Measurements from ENCODE around the gene DNAH11. TPM values are rescaled to one million over a fixed set of nuclear protein-coding genes. Genes with fewer than 3 reads are reported as not detected.
"Not testable (repeated sequence)": the region's sequence is repeated elsewhere in the genome, so short reads cannot be mapped to it uniquely, and the experiment has no call there.

The DNAH11 gene
- total RNA-seq, 1 donor from 2014 or later: 6.1 TPM

DNA sequence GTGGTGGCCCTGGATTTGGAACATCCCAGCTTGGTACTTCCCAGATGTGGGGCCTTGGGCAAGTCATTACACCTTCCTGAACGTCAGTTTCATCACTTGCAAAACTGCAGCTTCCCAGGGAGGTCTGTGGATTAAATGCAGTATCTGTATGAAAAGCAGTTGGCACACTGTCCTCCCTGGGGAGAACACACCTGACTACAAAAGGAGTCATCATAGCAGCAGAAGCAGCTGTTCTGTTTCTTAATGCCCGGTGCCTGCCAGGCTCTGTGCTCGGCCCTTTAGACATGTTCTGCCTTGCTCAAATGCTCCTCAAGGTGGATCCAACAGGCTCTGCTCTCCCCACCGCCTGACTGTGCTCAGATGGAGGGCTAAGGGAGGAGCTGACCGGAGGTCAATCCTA lies 371.8 kb downstream of the DNAH11 start:
- intact Hi-C loops (cut with micrococcal nuclease): no loop called here
- DNase-seq: no peak
- Mint-ChIP-seq H3K4me1 (no peaks in the 10 kb centered on the region), H3K27ac (no peak overlapping the region), H3K4me3 (no peak overlapping the region), H3K9me3 (no peaks in the 10 kb centered on the region), H3K36me3 (ENCODE audit: low read depth) (peaks cover 46% of the 10 kb centered on the region), H3K27me3 (no peaks in the 10 kb centered on the region)

DNA sequence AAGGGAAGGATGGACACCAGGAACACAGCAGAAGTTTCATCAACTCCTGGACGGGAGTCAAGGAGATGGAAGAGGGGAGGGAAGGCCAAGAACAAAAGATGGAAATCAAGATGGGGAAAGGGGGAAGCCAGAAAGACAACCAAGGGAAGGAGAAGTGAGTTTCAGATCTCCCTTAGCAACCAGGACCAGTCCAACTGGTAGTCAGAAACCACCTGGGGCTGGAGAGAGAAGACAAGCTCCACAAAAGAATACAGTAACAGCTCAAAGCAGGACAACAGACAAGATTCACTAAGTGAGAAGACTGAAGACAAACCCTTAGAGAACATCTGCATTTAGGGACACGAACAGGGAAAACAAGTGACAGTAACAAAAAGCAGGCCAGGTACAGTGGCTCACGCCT lies 372.3 kb downstream of the DNAH11 start:
- no peak for DNase-seq
- Mint-ChIP-seq H3K9me3 (no peaks in the 10 kb centered on the region), H3K4me3 (no peak overlapping the region), H3K4me1 (no peaks in the 10 kb centered on the region), H3K27ac (peak overlapping the region; percentile 45), H3K36me3 (ENCODE audit: low read depth) (peaks cover 43% of the 10 kb centered on the region), H3K27me3 (no peaks in the 10 kb centered on the region)
- intact Hi-C loops (cut with micrococcal nuclease): no loop called here

DNA sequence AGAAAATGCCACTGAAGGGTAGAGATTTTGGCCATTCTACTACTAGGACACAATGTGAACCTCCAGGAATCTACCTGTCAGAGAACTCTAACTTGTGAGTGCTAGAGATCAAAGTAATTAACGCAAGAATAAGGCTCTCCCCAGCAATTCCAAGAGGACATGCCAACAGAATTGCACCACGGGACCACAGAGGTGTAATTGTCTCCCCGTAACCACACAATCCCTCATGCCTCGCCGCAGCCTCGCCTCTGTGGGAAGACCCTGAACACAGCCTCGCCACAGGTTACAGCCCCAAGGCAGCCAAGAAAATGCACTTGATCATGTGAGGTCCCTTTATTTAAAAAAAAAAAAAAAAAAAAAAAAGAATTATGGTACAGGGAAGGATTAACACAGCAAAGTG lies 373.3 kb downstream of the DNAH11 start:
- H3K27me3 Mint-ChIP-seq: no peaks in the 10 kb centered on the region
- H3K27ac Mint-ChIP-seq: no peak overlapping the region
- peaks cover 43% of the 10 kb centered on the region for H3K36me3 Mint-ChIP-seq (ENCODE audit: low read depth)
- no peak overlapping the region for H3K4me3 Mint-ChIP-seq
- intact Hi-C loops (cut with micrococcal nuclease): no loop called here
- no peaks in the 10 kb centered on the region for H3K4me1 Mint-ChIP-seq
- DNase-seq: no peak
- no peaks in the 10 kb centered on the region for H3K9me3 Mint-ChIP-seq

DNA sequence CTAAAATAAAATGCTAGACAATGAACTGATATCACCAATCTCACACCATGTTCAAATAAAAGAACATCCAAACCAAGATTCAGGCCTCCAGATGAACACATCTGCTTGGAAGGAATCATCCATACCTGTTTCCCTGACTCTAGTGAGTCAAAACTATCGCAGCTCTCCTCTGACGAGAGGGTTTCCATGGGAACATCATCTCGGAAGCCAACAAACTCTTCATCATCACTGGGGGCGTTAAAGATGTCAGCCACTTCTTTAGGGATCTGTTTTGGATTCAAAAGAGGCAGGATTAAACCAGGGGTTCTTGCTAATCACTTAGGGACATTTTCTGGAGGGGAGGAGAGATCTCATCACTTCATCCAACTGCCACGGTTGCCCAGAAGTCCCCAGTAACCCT lies 373.8 kb downstream of the DNAH11 start:
- no peak for DNase-seq
- no peaks in the 10 kb centered on the region for H3K9me3 Mint-ChIP-seq
- no peak overlapping the region for H3K27ac Mint-ChIP-seq
- H3K4me1 Mint-ChIP-seq: no peaks in the 10 kb centered on the region
- peaks cover 41% of the 10 kb centered on the region for H3K36me3 Mint-ChIP-seq (ENCODE audit: low read depth)
- H3K27me3 Mint-ChIP-seq: no peaks in the 10 kb centered on the region
- intact Hi-C loops (cut with micrococcal nuclease): no loop called here
- no peak overlapping the region for H3K4me3 Mint-ChIP-seq

DNA sequence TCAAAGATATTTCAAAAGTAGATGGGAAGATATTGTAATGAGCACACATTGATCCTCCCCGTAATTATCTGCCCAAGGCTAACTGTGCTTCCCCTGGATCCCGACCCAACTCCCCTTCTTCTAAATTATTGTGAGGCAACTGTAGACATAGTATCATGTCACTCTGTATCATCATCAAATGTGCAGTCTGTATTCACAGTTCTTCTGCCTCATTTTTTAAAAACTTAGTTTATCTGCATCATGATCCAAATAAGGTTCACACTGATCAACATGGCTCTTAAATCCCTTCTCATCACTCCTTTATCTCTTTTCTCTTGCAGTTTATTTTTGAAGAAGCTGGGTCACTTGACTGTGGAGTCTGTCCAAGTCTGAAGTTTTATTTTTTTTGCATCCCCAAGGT lies 375.4 kb downstream of the DNAH11 start:
- Mint-ChIP-seq H3K27ac (no peak overlapping the region), H3K4me3 (no peak overlapping the region), H3K4me1 (no peaks in the 10 kb centered on the region), H3K36me3 (ENCODE audit: low read depth) (peaks cover 33% of the 10 kb centered on the region), H3K9me3 (no peaks in the 10 kb centered on the region), H3K27me3 (no peaks in the 10 kb centered on the region)
- intact Hi-C loops (cut with micrococcal nuclease): no loop called here
- no peak for DNase-seq

DNA sequence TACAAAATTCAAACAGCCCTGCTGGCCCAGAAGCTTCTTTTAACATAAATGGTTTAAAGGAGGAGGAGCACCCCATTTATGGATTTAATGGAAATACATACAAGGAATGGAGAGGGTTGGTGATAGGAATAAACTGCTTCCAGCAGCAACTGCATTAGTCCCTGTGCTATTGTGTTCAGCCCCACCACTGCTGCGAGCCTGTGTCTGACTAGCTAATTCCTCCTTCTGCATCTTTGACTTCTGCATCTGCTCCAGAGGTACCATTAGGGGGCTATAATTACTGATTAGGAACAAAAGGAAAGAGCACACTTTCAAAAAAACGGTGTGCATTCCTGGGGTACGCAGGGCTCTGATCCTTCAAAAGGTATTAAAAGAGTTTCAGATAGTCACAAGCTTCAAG lies 378.1 kb downstream of the DNAH11 start:
- intact Hi-C loops (cut with micrococcal nuclease): no loop called here
- Mint-ChIP-seq H3K27me3 (no peaks in the 10 kb centered on the region), H3K4me1 (no peaks in the 10 kb centered on the region), H3K4me3 (no peak overlapping the region), H3K27ac (no peak overlapping the region), H3K36me3 (ENCODE audit: low read depth) (peaks cover 13% of the 10 kb centered on the region), H3K9me3 (no peaks in the 10 kb centered on the region)
- no peak for DNase-seq

DNA sequence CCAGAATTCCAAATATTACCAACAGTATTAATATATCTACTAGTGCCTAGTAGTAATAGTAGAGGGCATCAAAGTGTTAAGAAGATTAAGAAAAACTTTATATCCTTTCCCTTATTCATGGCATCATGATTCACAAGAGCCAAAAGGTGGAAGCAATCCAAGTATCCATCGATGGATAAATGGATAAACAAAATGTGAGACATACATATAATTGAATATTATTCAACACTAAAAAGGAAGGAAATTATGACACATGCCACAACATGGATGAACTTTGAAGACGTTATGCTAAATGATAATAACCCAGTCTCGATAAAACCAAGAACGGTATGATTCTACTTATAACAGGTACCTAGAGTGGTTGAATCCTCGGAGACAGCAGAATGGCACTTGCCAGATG lies 379.8 kb downstream of the DNAH11 start:
- H3K9me3 Mint-ChIP-seq: no peaks in the 10 kb centered on the region
- H3K4me1 Mint-ChIP-seq: no peaks in the 10 kb centered on the region
- peaks cover 11% of the 10 kb centered on the region for H3K36me3 Mint-ChIP-seq (ENCODE audit: low read depth)
- H3K4me3 Mint-ChIP-seq: no peak overlapping the region
- H3K27ac Mint-ChIP-seq: no peak overlapping the region
- intact Hi-C loops (cut with micrococcal nuclease): no loop called here
- H3K27me3 Mint-ChIP-seq: no peaks in the 10 kb centered on the region
- no peak for DNase-seq

DNA sequence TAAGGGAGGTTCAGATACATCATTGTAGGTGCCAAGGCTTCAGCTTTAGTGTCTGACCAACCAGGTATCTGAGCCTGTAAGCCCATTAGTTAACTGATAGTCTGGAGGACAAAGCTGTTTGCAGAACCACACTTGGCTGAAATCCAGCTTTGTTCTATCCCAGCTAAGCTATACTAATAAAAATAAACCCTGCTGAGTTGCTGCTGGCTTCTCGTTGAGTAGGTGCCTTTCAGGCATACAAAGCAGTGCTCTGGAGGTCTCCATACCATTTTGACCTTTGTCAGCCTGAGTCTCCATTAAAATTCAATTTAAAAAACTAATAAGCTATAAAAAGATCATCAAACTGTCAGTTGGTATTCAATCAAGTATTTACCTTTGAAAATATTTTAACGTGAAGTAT lies 380.8 kb downstream of the DNAH11 start:
- H3K4me1 Mint-ChIP-seq: peaks cover under 1% of the 10 kb centered on the region
- H3K27ac Mint-ChIP-seq: no peak overlapping the region
- H3K36me3 Mint-ChIP-seq (ENCODE audit: low read depth): peaks cover 14% of the 10 kb centered on the region
- intact Hi-C loops (cut with micrococcal nuclease): no loop called here
- DNase-seq: no peak
- H3K9me3 Mint-ChIP-seq: no peaks in the 10 kb centered on the region
- H3K27me3 Mint-ChIP-seq: no peaks in the 10 kb centered on the region
- no peak overlapping the region for H3K4me3 Mint-ChIP-seq

DNA sequence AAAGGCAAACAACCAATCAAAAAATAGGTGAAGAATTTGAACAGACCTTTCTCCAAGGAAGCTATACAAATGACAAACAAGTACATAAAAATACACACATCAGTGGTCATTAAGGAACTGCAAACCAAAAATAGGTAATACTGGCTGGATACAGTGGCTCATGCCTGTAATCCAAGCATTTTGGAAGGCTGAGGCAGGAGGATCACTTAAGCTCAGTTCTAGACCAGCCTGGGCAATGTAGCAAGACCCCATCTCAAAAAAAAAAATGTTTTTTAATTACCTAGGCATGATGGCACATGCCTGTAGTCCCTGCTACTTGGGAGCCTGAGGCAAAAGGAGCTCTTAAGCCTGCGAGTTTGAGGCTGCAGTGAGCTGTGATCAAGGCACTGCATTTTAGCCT lies 383.6 kb downstream of the DNAH11 start:
- H3K4me3 Mint-ChIP-seq: no peak overlapping the region
- peaks cover 14% of the 10 kb centered on the region for H3K9me3 Mint-ChIP-seq
- no peak for DNase-seq
- intact Hi-C loops (cut with micrococcal nuclease): no loop called here
- peaks cover 36% of the 10 kb centered on the region for H3K36me3 Mint-ChIP-seq (ENCODE audit: low read depth)
- H3K27me3 Mint-ChIP-seq: no peaks in the 10 kb centered on the region
- peaks cover 5% of the 10 kb centered on the region for H3K4me1 Mint-ChIP-seq
- H3K27ac Mint-ChIP-seq: no peak overlapping the region

DNA sequence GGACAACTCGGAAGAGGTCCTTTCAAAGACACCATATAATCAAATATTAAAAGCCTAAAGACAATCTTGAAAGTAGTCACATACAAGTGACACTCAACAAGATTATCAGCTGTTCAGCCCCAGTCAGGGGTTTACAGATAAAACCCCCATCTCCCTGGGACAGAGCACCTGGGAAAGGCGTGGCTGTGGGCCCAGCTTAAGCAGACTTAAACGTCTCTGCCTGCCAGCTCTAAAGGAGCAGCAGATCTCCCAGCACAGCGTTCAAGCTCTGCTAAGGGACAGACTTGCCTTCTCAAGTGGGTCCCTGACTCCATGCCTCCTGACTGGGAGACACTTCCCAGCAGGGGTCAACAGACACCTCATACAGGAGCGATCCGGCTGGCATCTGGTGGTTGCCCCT lies 384.9 kb downstream of the DNAH11 start:
- no peak overlapping the region for H3K4me3 Mint-ChIP-seq
- intact Hi-C loops (cut with micrococcal nuclease): no loop called here
- peaks cover 5% of the 10 kb centered on the region for H3K4me1 Mint-ChIP-seq
- H3K27ac Mint-ChIP-seq: no peak overlapping the region
- no peaks in the 10 kb centered on the region for H3K27me3 Mint-ChIP-seq
- peaks cover 14% of the 10 kb centered on the region for H3K9me3 Mint-ChIP-seq
- no peak for DNase-seq
- peaks cover 43% of the 10 kb centered on the region for H3K36me3 Mint-ChIP-seq (ENCODE audit: low read depth)

DNA sequence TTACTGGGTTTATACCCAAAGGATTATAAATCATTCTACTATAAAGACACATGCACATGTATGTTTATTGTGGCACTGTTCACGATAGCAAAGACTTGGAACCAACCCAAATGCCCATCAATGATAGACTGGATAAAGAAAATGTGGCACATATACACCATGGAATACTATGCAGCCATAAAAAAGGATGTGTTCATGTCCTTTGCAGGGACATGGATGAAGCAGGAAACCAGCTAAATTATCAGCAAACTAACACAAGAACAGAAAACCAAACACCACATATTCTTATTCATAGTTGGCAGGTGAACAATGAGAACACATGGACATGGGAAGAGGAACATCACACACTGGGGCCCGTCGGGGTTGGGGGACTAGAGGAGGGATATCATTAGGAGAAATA lies 390.5 kb downstream of the DNAH11 start:
- Mint-ChIP-seq H3K27ac (peak overlapping the region; percentile 72), H3K4me1 (peaks cover 21% of the 10 kb centered on the region), H3K9me3 (peaks cover 24% of the 10 kb centered on the region), H3K36me3 (ENCODE audit: low read depth) (peaks cover 71% of the 10 kb centered on the region)
- H3K4me3 Mint-ChIP-seq; intact Hi-C loops (cut with micrococcal nuclease); H3K27me3 Mint-ChIP-seq; DNase-seq: not testable (repeated sequence)

DNA sequence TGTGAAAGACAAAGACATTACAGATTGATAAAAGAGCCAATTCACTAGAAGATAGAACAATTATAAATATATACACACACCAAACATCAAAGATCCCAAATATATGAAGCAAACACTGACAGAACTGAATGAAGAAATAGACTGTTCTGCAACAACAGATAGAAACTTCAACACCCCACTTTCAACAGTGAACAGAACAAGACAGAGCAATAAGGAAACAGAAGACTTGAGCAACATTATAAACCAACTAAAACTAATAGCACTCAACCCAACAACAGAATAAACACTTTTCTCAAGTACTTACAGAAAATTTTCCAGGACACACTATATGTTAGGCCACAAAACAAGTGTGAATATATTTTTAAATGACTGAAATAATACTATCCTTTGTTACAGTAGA lies 392.0 kb downstream of the DNAH11 start:
- no peak overlapping the region for H3K4me3 Mint-ChIP-seq
- no peaks in the 10 kb centered on the region for H3K27me3 Mint-ChIP-seq
- intact Hi-C loops (cut with micrococcal nuclease): loop anchor here (5.0 kb wide), 4 partner anchors 393 to 1442 kb away; partner anchors contain the start of genes DNAH11 and KLHL7
- peaks cover 68% of the 10 kb centered on the region for H3K36me3 Mint-ChIP-seq (ENCODE audit: low read depth)
- peaks cover 33% of the 10 kb centered on the region for H3K4me1 Mint-ChIP-seq
- peaks cover 22% of the 10 kb centered on the region for H3K9me3 Mint-ChIP-seq
- no peak for DNase-seq
- H3K27ac Mint-ChIP-seq: no peak overlapping the region

DNA sequence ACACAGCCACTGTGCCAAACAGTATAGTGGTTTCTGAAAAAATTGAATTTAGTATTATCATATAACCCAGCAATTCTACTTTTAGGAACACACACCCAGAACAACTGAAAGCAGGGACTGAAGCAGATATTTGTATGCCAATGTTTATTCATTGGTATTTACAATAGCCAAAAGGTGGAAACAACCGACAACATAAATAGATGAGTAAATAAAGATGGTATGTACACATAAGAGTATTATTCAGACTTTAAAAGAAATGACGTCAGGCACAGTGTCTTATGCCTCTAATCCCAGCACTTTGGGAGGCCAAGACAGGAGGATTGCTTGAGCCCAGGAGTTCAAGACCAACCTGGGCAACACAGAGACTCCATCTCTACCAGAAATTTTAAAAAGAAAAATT lies 395.6 kb downstream of the DNAH11 start:
- Mint-ChIP-seq H3K4me3 (peak overlapping the region; percentile 72), H3K27me3 (no peaks in the 10 kb centered on the region), H3K27ac (peak overlapping the region; percentile 95), H3K4me1 (peaks cover 63% of the 10 kb centered on the region), H3K9me3 (peaks cover 10% of the 10 kb centered on the region), H3K36me3 (ENCODE audit: low read depth) (peaks cover 62% of the 10 kb centered on the region)
- intact Hi-C loops (cut with micrococcal nuclease): loop anchor here (2.0 to 5.0 kb wide), 6 partner anchors 40 to 1439 kb away; partner anchors contain the start of genes DNAH11 and KLHL7
- no peak for DNase-seq

DNA sequence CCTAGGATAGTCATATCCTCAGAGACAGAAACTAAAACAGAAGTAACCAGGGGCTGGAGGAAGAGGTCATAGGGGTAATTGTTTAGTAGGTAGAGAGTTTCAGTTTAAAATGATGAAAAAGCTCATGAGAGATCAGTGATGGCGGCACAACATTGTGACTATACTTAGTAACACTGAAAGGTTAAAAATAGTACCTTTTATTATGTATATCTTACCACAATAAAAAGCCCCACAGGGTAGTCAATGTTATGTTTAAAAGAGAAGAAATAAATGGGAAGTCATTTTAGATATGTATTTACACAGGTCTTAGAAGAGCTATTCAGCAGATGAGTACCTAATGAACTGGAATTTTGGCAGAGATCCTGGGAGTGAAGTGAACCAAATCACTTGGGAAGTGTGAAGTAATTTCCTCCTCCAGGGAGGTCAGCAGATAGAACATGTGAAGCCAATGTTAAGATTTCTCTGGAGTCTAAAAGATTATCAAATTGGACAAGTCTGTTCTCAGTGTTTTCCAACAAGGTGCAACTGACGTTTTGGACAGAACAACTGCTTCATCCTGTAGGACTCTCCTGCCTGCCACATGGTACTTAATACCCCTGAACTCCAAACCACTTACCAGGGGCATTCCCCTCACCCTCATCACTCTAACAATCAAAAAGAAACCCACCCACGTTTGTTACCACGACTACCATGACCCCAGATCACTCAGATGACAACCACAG lies 396.5 kb downstream of the DNAH11 start:
- H3K27me3 Mint-ChIP-seq: no peaks in the 10 kb centered on the region
- peaks cover 10% of the 10 kb centered on the region for H3K9me3 Mint-ChIP-seq
- intact Hi-C loops (cut with micrococcal nuclease): loop anchor here (1.0 to 5.0 kb wide), 9 partner anchors 40 to 1438 kb away; partner anchors contain the start of genes DNAH11 and KLHL7
- DNase-seq: peak; percentile 79
- peaks cover 66% of the 10 kb centered on the region for H3K4me1 Mint-ChIP-seq
- peak overlapping the region; percentile 72 for H3K4me3 Mint-ChIP-seq
- peak overlapping the region; percentile 95 for H3K27ac Mint-ChIP-seq
- H3K36me3 Mint-ChIP-seq (ENCODE audit: low read depth): peaks cover 59% of the 10 kb centered on the region

All from activated CD4-positive, alpha-beta T cell treated with anti-CD3 and anti-CD28 coated beads, Interleukin-2, amount 10 ng/mL, durations not matched to agents 24 days and 14 days (primary cell).